HG02623 (cell line): ENCODE data around the gene BST1.
"Not testable (repeated sequence)": the region's sequence is repeated elsewhere in the genome, so short reads cannot be mapped to it uniquely, and the experiment has no call there.

ENCODE experiments used
- ATAC-seq: cut with Tn5 transposase; IDR thresholded peaks from one replicate; pipeline ENCODE4 v1.9.1; 2021; ENCODE audit warnings: moderate library complexity; ENCODE audit not compliant: unreplicated experiment

Gene BST1

GRCh38 chr4:15706646-15707362, 3.9 kb downstream of the BST1 start:
- no peak for ATAC-seq

GRCh38 chr4:15707363-15707715, 4.5 kb downstream of the BST1 start:
- ATAC-seq = no peak

- no peak for ATAC-seq
These were observed 8.9 kb downstream of the BST1 start for GRCh38 chr4:15711762-15712161.

- no peak for ATAC-seq
These were observed 9.3 kb downstream of the BST1 start for GRCh38 chr4:15712214-15712613.

- no peak for ATAC-seq
These were observed 11.3 kb downstream of the BST1 start for GRCh38 chr4:15714141-15714540.

GRCh38 chr4:15714646-15715435, 12.0 kb downstream of the BST1 start:
- no peak for ATAC-seq

GRCh38 chr4:15716115-15716514, 13.2 kb downstream of the BST1 start:
- no peak for ATAC-seq

- no peak for ATAC-seq
These were observed 14.2 kb downstream of the BST1 start for GRCh38 chr4:15717086-15717485.

- ATAC-seq = no peak
These were observed 15.0 kb downstream of the BST1 start for GRCh38 chr4:15717657-15718416.

- no peak for ATAC-seq
These were observed 15.6 kb downstream of the BST1 start for GRCh38 chr4:15718465-15718864.

GRCh38 chr4:15718959-15719358, 16.1 kb downstream of the BST1 start:
- ATAC-seq = no peak

- ATAC-seq = no peak
These were observed 16.6 kb downstream of the BST1 start for GRCh38 chr4:15719506-15719905.

- ATAC-seq = no peak
These were observed 18.0 kb downstream of the BST1 start for GRCh38 chr4:15720851-15721250.

- ATAC-seq = no peak
These were observed 22.7 kb downstream of the BST1 start for GRCh38 chr4:15725608-15726007.

- ATAC-seq = no peak
These were observed 27.2 kb downstream of the BST1 start for GRCh38 chr4:15729910-15730533.

- not testable (repeated sequence) for ATAC-seq
These were observed 30.2 kb downstream of the BST1 start for GRCh38 chr4:15733061-15733460.

- ATAC-seq = no peak
These were observed 32.7 kb downstream of the BST1 start for GRCh38 chr4:15735536-15735935.

GRCh38 chr4:15736514-15737050, 33.7 kb downstream of the BST1 start:
- no peak for ATAC-seq

GRCh38 chr4:15737255-15737654, 34.4 kb downstream of the BST1 start:
- ATAC-seq = no peak

- no peak for ATAC-seq
These were observed 36.0 kb downstream of the BST1 start for GRCh38 chr4:15738877-15739276.

- no peak for ATAC-seq
These were observed 38.0 kb downstream of the BST1 start for GRCh38 chr4:15740764-15741404.
